GM12892 (cell line): Measurements from ENCODE around the gene BGN.

Source experiments
- DNase-seq: peaks from one replicate; pipeline ENCODE4 v3.0.0; 2011; ENCODE audit not compliant: insufficient read length
- FAIRE-seq: peaks from 2 replicates; lab custom pipeline; 2011; peaks lifted over from hg19 to GRCh38; lab: Jason Lieb, UNC
- POLR2A ChIP-seq: IDR thresholded peaks from 2 replicates; pipeline ENCODE4 v1.6.1; 2011; ENCODE audit warnings: low read depth, low read length, control low read depth
- POLR2AphosphoS5 ChIP-seq: IDR thresholded peaks from 2 replicates; pipeline ENCODE4 v1.6.1; 2011; ENCODE audit warnings: low read depth, low read length, control low read depth
- TAF1 ChIP-seq: IDR thresholded peaks from 2 replicates; pipeline ENCODE4 v1.6.1; 2011; ENCODE audit warnings: low read depth, mild to moderate bottlenecking, control low read depth, low read length, borderline replicate concordance

BGN gene

GRCh38 chrX:153475271-153475670 is 19.5 kb upstream of the BGN start:
- no peak for TF ChIP-seq POLR2AphosphoS5
- TF ChIP-seq TAF1: no peak
- TF ChIP-seq POLR2A: no peak
- DNase-seq (no peak), FAIRE-seq (no peak)

- no peak for DNase-seq
- no peak for FAIRE-seq
- no peak for TF ChIP-seq POLR2A
- no peak for TF ChIP-seq TAF1
Measured at GRCh38 chrX:153475751-153476281, 19.0 kb upstream of the BGN start.

- FAIRE-seq: no peak
- TF ChIP-seq POLR2AphosphoS5 (no peak), TAF1 (no peak), POLR2A (no peak)
- DNase-seq: no peak
Measured at GRCh38 chrX:153476666-153477363, 18.0 kb upstream of the BGN start.

GRCh38 chrX:153477364-153477857 is 17.4 kb upstream of the BGN start:
- DNase-seq (no peak), FAIRE-seq (no peak)
- TF ChIP-seq POLR2A (no peak), POLR2AphosphoS5 (no peak), TAF1 (no peak)

GRCh38 chrX:153477901-153478300 is 16.9 kb upstream of the BGN start:
- DNase-seq: no peak
- no peak for FAIRE-seq
- TF ChIP-seq TAF1 (no peak), POLR2A (no peak), POLR2AphosphoS5 (no peak)

DNA sequence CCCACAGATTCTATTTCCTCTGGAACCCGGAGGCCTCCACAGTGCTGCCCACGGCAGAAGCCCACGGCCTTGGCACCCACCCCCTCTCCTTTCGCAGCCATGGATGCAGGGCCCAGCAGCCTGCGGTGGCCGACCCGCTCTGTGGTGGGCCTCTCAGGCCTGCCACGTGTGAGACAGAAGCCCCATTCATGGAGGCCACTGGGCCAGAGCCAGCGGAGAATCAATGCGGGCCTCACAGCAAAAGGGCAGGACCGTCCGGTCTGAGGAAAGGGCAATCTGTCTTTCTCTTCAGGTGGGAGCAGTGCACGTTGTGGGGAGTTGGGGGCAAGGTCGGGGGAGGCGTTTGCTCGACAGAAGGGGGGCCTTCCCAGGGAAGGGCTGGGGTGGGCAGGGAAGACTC is 16.0 kb upstream of the BGN start:
- DNase-seq (no peak), FAIRE-seq (no peak)
- TF ChIP-seq POLR2AphosphoS5: no peak
- TF ChIP-seq POLR2A: no peak
- no peak for TF ChIP-seq TAF1

DNA sequence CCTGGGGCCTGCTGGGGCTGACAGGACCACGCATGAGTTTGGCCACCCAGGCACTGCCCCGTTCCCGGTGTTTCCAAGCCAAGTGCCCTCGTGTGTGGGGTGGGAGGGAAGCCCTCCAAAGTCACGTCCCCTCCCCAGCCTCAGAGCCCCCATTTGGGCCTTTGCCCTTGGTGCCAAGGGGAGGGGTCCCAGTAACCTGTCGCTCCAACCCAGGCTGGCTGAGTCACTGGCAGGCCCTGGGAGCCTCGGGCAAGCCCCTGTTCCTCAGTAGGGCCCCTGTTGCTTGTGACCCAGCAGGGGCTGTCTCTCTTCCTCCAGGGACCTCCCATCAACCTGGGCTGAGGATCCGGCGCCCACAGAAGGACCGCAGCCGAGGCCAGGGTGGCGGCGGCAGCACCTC is 13.7 kb upstream of the BGN start:
- no peak for DNase-seq
- TF ChIP-seq TAF1 (no peak), POLR2AphosphoS5 (no peak), POLR2A (no peak)
- no peak for FAIRE-seq

- TF ChIP-seq TAF1 (no peak), POLR2A (no peak), POLR2AphosphoS5 (no peak)
- no peak for FAIRE-seq
- no peak for DNase-seq
Measured at GRCh38 chrX:153482376-153483015, 12.3 kb upstream of the BGN start.

DNA sequence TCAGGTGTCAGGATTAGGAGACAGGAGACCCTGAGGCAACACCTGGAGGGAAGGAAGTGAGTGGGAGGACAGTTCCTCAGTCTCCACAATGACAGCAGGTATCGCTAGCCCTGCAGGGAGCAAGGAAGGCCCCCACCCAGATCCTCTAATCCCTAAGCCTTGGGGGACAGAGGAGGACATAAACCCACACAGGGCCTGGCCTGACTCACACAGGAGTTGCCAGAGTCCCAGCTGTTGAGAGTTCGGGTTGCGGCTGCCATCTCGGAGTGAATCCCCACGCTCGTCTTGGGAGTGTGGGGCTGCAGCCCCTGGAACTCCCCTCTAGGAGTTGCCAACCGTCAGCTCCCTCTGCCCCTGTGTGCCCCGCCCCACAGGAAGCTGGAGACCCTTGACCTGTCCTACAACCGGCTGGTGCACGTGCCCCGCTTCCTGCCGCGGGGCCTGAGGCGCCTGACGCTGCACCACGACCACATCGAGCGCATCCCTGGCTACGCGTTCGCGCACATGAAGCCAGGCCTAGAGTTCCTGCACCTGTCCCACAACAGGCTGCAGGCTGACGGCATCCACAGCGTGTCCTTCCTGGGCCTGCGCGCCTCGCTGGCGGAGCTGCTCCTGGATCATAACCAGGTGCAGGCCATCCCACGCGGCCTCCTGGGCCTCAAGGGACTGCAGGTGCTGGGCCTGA is 9.2 kb upstream of the BGN start:
- FAIRE-seq (no peak), DNase-seq (no peak)
- TF ChIP-seq POLR2AphosphoS5 (no peak), POLR2A (no peak), TAF1 (no peak)

GRCh38 chrX:153486171-153486570 is 8.6 kb upstream of the BGN start:
- FAIRE-seq: no peak
- TF ChIP-seq POLR2A (no peak), POLR2AphosphoS5 (no peak), TAF1 (no peak)
- DNase-seq: no peak

DNA sequence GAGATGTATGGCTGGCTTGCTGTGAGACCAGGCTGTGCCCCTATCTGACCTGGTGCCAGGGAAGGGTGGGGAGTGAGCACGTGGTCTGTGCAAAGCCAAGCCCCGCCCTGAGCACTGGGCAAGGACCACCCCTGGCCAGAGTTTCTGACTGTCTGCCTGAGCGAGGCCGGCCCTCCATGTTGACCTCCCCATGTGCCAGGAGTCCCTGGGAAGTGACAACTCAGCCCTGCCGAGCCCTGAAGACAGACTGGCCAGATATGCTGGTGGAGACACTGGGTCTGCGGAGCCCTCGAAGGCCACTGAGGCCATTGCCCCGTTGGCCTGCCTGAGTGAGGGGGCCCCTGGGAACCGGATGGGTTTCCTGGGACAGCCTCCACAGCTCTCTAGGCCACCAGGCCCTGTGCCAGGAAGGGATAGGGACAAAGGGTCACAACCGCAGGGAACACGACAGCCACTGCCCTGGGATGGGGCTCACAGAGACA is 7.1 kb upstream of the BGN start:
- DNase-seq: no peak
- FAIRE-seq: no peak
- TF ChIP-seq TAF1 (no peak), POLR2A (no peak), POLR2AphosphoS5 (no peak)
